ENCODE results near the gene HDDC2.

GRCh38 chr6:125312478-125312877 lies 10.7 kb upstream of the HDDC2 start:
- TF ChIP-seq ZNF274 (IDR thresholded peaks at IDR 0.05; ENCODE audit: low read depth, low read length) (no peak), POLR2A (IDR thresholded peaks at IDR 0.05; ENCODE audit: borderline replicate concordance, extremely low read depth, insufficient read depth, insufficient read length) (no peak)
- TF ChIP-seq, protein P1, sequence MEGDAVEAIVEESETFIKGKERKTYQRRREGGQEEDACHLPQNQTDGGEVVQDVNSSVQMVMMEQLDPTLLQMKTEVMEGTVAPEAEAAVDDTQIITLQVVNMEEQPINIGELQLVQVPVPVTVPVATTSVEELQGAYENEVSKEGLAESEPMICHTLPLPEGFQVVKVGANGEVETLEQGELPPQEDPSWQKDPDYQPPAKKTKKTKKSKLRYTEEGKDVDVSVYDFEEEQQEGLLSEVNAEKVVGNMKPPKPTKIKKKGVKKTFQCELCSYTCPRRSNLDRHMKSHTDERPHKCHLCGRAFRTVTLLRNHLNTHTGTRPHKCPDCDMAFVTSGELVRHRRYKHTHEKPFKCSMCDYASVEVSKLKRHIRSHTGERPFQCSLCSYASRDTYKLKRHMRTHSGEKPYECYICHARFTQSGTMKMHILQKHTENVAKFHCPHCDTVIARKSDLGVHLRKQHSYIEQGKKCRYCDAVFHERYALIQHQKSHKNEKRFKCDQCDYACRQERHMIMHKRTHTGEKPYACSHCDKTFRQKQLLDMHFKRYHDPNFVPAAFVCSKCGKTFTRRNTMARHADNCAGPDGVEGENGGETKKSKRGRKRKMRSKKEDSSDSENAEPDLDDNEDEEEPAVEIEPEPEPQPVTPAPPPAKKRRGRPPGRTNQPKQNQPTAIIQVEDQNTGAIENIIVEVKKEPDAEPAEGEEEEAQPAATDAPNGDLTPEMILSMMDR (IDR thresholded peaks at IDR 0.05 in 2 of 3, conservative IDR thresholded peaks at IDR 0.05 in 1 of 3; ENCODE audit: borderline replicate concordance in 1 of 3, insufficient read depth in 1 of 3, low read depth in 2 of 3, low read length in 2 of 3), result no peak

Measured in HCT116 (cell line).